ENCODE measurements around the gene JAG2. TPM values are rescaled to one million over a fixed set of nuclear protein-coding genes. Genes with fewer than 3 reads are reported as not detected.

The JAG2 gene
- total RNA-seq, 1 experiment from 2014 or later = 85.9 TPM

- no peaks in the 10 kb centered on the region for H3K9me2 ChIP-seq (ENCODE audit: insufficient read depth)
- H3K4me2 ChIP-seq (ENCODE audit: low read length) = no peak overlapping the region
- no peaks in the 10 kb centered on the region for H3K27me3 ChIP-seq (ENCODE audit: insufficient read depth, low read length)
- no peak for ATAC-seq
- ChIA-PET POLR2A (no interaction called here), CTCF (no interaction called here), RAD21 (ENCODE audit: low non-redundant PET in 1 of 2, low total read pairs in 2 of 2, uncharacterized antibody in 2 of 2, unreplicated experiment in 2 of 2) (no interaction called here)
- DNase-seq (ENCODE audit: low read depth, low spot score) = no peak
- H3K36me3 ChIP-seq (ENCODE audit: control insufficient read depth in 1 of 2, insufficient read depth in 2 of 2, low read length in 2 of 2) = peaks cover 2 to 9% of the 10 kb centered on the region in 2 experiments; a peak in 2 of 4 replicates
- H3K4me3 ChIP-seq (replicated peaks in 1 of 2; ENCODE audit: low read depth in 1 of 2, low read length in 2 of 2) = no peak overlapping the region
- H3K4me1 ChIP-seq (ENCODE audit: control insufficient read depth in 1 of 2, insufficient read depth in 2 of 2, low read length in 2 of 2) = no peaks in the 10 kb centered on the region
- TF ChIP-seq ELF1 (IDR thresholded peaks at IDR 0.05; ENCODE audit: borderline replicate concordance, low read depth) = no peak
- no peak for TF ChIP-seq SIN3A (IDR thresholded peaks at IDR 0.05; ENCODE audit: low read depth)
- TF ChIP-seq ZFX (IDR thresholded peaks at IDR 0.05) = no peak
- TF ChIP-seq, protein P1, sequence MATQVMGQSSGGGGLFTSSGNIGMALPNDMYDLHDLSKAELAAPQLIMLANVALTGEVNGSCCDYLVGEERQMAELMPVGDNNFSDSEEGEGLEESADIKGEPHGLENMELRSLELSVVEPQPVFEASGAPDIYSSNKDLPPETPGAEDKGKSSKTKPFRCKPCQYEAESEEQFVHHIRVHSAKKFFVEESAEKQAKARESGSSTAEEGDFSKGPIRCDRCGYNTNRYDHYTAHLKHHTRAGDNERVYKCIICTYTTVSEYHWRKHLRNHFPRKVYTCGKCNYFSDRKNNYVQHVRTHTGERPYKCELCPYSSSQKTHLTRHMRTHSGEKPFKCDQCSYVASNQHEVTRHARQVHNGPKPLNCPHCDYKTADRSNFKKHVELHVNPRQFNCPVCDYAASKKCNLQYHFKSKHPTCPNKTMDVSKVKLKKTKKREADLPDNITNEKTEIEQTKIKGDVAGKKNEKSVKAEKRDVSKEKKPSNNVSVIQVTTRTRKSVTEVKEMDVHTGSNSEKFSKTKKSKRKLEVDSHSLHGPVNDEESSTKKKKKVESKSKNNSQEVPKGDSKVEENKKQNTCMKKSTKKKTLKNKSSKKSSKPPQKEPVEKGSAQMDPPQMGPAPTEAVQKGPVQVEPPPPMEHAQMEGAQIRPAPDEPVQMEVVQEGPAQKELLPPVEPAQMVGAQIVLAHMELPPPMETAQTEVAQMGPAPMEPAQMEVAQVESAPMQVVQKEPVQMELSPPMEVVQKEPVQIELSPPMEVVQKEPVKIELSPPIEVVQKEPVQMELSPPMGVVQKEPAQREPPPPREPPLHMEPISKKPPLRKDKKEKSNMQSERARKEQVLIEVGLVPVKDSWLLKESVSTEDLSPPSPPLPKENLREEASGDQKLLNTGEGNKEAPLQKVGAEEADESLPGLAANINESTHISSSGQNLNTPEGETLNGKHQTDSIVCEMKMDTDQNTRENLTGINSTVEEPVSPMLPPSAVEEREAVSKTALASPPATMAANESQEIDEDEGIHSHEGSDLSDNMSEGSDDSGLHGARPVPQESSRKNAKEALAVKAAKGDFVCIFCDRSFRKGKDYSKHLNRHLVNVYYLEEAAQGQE (IDR thresholded peaks at IDR 0.05; ENCODE audit: low read depth) = no peak
- TF ChIP-seq, protein P2, sequence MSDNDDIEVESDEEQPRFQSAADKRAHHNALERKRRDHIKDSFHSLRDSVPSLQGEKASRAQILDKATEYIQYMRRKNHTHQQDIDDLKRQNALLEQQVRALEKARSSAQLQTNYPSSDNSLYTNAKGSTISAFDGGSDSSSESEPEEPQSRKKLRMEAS (IDR thresholded peaks at IDR 0.05) = no peak
- no peak for TF ChIP-seq POLR2A (IDR thresholded peaks at IDR 0.05; ENCODE audit: borderline replicate concordance, extremely low read depth, insufficient read depth, insufficient read length)
- TF ChIP-seq POLR2AphosphoS5 (IDR thresholded peaks at IDR 0.05; ENCODE audit: low read depth, low read length) = no peak
- no peak for TF ChIP-seq SRF (IDR thresholded peaks at IDR 0.05; ENCODE audit: low read depth)
- no peak for TF ChIP-seq EZH2phosphoT487 (IDR thresholded peaks at IDR 0.05; ENCODE audit: borderline replicate concordance)
- TF ChIP-seq, protein P3, sequence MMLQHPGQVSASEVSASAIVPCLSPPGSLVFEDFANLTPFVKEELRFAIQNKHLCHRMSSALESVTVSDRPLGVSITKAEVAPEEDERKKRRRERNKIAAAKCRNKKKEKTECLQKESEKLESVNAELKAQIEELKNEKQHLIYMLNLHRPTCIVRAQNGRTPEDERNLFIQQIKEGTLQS (IDR thresholded peaks at IDR 0.05) = no peak
- TF ChIP-seq CEBPB (IDR thresholded peaks at IDR 0.05; ENCODE audit: low read depth) = no peak
- peaks cover 17% of the 10 kb centered on the region; the same call in 1 of the 2 replicates for H3K79me2 ChIP-seq (ENCODE audit: insufficient read depth, low read length)
- no TSS peak for BruUV-seq (replicated peaks)
- intact Hi-C loops (cut with micrococcal nuclease) = no loop called here
- H3K27ac ChIP-seq (ENCODE audit: low read depth, low read length) = no peak overlapping the region
- no peak overlapping the region for H2AFZ ChIP-seq (ENCODE audit: low read depth, low read length, poor library complexity, severe bottlenecking)
- no peaks in the 10 kb centered on the region for H4K20me1 ChIP-seq (ENCODE audit: insufficient read depth)
- H3K9ac ChIP-seq (ENCODE audit: low read length) = no peak overlapping the region
- no peaks in the 10 kb centered on the region for H3K9me3 ChIP-seq (ENCODE audit: control insufficient read depth in 1 of 2, insufficient read depth in 1 of 2, low read depth in 1 of 2, low read length in 2 of 2)
Observed at GRCh38 chr14:105153739-105154475, 14.7 kb downstream of the JAG2 start.
